Colonic mucosa (tissue), 4 donors: ENCODE measurements around the gene PLEKHA1. TPM values are rescaled to one million over a fixed set of nuclear protein-coding genes. Genes with fewer than 3 reads are reported as not detected.

Experiments
- DNase-seq: peaks from one replicate; pipeline ENCODE4 v3.0.0-alpha.2; 2020
- H3K27ac ChIP-seq: fragments of 200-600 bp; one replicate; pipeline ENCODE4 v1.8.0; 2021
- H3K27me3 ChIP-seq: fragments of 200-600 bp; one replicate; pipeline ENCODE4 v1.8.0; 2021
- H3K36me3 ChIP-seq: fragments of 200-600 bp; one replicate; pipeline ENCODE4 v1.8.0; 2021
- H3K4me1 ChIP-seq: fragments of 200-600 bp; one replicate; pipeline ENCODE4 v1.8.0; 2021; ENCODE audit warnings: mild to moderate bottlenecking
- H3K4me3 ChIP-seq: fragments of 200-600 bp; one replicate; pipeline ENCODE4 v1.8.0; 2021
- H3K9ac ChIP-seq, 2 donors: one replicate each; pipeline ENCODE4 v1.7.0; 2013; ENCODE audit warnings: control low read depth in 2 of 2, low read depth in 2 of 2, low read length in 2 of 2
- H3K9me3 ChIP-seq: fragments of 200-600 bp; one replicate; pipeline ENCODE4 v1.8.0; 2021
- intact Hi-C: fragments of 100-400 bp; cut with DNase I; formaldehyde crosslinking; loops from one replicate; pipeline ENCODE4 v1.14.1; 2022
- total RNA-seq, 2 donors: library from RNA; stranded (reverse); fragmentation: NEBNext Ultra II Directional in 1 of 2; extraction: Animal tissue kit (Norgen Biotek cat#: 25700) in 1 of 2; gene quantifications; one replicate each; pipeline ENCODE4 v1.2.1, GENCODE V29; 2021
- TF ChIP-seq, protein P1 (sequence below): fragments of 200-600 bp; IDR thresholded peaks from one replicate; pipeline ENCODE4 v1.8.0; 2022; ENCODE audit warnings: antibody characterized with exemption, mild to moderate bottlenecking
- donor health status: healthy.
- donor health status: DM: no; HTN: no; CAD: no.
- donor health status: DM: no; HTN: no; CAD: no.

The PLEKHA1 gene
- total RNA-seq, 2 donors from 2014 or later, result 34.8 to 55.6 TPM

DNA sequence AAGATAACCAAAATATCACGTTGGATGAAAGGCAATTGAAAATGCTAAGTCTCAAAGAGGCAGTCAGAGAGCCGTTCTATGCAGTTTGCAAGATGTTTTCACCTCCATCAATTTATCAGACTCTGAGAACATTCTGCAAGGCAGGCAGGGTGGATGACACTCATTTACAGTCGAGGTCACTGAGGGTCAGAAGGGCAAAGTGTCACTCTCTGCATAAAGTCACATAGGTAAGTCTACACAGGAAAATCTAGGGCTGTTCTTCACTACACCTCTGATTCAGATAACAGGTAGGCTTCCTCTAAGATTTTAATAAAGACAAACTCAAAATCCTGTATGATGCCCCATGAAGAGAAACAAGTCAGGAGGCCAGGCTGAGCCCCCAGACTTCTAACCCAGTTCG is 1.4 kb upstream of the PLEKHA1 start:
- H3K4me1 ChIP-seq, result no peaks in the 10 kb centered on the region
- TF ChIP-seq, protein P1, sequence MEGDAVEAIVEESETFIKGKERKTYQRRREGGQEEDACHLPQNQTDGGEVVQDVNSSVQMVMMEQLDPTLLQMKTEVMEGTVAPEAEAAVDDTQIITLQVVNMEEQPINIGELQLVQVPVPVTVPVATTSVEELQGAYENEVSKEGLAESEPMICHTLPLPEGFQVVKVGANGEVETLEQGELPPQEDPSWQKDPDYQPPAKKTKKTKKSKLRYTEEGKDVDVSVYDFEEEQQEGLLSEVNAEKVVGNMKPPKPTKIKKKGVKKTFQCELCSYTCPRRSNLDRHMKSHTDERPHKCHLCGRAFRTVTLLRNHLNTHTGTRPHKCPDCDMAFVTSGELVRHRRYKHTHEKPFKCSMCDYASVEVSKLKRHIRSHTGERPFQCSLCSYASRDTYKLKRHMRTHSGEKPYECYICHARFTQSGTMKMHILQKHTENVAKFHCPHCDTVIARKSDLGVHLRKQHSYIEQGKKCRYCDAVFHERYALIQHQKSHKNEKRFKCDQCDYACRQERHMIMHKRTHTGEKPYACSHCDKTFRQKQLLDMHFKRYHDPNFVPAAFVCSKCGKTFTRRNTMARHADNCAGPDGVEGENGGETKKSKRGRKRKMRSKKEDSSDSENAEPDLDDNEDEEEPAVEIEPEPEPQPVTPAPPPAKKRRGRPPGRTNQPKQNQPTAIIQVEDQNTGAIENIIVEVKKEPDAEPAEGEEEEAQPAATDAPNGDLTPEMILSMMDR, result no peak
- DNase-seq, result no peak
- no peaks in the 10 kb centered on the region for H3K36me3 ChIP-seq
- H3K27me3 ChIP-seq, result no peaks in the 10 kb centered on the region
- H3K9me3 ChIP-seq, result no peaks in the 10 kb centered on the region
- intact Hi-C loops, result no loop called here
- no peak overlapping the region for H3K4me3 ChIP-seq
- H3K27ac ChIP-seq, result no peak overlapping the region
- H3K9ac ChIP-seq, result peak overlapping the region in 1 of 2 donors; percentile 79

DNA sequence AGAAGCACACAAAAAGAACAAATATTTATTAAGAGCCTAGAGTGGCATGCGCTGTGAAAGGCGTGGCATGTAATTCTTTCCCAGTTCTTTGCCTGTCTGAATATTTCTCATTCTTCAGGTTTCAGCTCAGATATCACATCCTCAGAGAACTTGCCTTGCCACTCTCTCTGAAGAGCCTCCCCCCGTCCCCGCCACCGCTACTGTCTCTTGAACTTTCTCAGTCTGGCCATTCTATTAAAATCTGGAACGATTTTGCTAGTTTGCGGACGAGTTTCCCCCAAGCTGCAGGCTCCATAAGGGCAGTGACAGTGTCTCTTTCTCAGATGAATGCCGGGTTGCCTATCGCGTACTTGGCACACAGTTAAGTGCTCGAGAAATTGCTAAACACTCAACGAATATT is 787 bp upstream of the PLEKHA1 start:
- Histone ChIP-seq H3K9ac (peak overlapping the region; percentile 40 to 79), H3K4me1 (no peaks in the 10 kb centered on the region), H3K27ac (peak overlapping the region; percentile 61), H3K27me3 (no peaks in the 10 kb centered on the region), H3K9me3 (no peaks in the 10 kb centered on the region), H3K36me3 (no peaks in the 10 kb centered on the region), H3K4me3 (peak overlapping the region; percentile 37)
- TF ChIP-seq, protein P1, result no peak
- peak; percentile 44 for DNase-seq
- intact Hi-C loops, result no loop called here

DNA sequence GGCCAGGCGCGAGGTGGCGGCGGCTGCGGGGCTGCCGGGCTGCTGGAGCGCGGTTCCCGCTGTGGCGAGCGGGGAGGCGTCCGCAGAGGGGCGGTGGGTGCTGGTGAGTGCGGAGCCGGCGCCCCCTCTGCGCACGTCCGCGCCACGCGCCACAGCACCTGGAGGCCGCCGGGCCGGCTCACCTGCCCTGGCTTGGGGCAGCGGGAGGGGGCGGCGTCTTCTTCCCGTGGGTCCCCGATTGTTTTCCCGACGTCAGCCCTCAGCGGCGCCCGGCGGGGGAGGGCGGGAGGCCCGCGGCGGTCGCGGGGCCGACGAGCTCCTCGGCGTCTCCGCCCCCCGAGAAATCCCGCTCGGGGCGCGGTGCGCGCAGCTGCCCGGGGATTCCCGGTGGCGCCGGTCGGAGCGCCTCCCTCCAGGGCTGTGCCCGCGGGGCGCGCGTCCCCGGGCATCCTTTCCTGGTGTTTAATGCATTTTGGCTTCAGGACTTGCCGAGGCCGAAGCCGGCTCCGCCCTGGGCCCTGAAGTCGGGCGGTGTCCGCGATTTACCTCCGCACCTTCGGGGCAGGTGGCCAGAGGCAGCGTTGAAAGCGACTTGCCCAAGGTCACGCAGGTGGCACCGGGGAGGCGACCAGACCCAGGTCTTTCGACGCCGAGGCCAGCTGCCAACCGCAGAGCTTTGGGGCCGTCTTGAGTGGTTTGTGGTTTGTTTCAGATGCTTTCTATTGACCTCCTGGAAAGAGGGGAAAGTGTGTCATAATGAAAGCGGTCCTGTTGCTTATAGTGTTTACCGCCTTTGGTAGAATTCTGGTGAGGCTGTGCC is 561 bp downstream of the PLEKHA1 start:
- Histone ChIP-seq H3K36me3 (no peaks in the 10 kb centered on the region), H3K27ac (peak overlapping the region; percentile 98), H3K4me3 (peak overlapping the region; percentile 66), H3K4me1 (no peaks in the 10 kb centered on the region), H3K9me3 (no peaks in the 10 kb centered on the region), H3K27me3 (no peaks in the 10 kb centered on the region), H3K9ac (peak overlapping the region; percentile 77 to 90)
- TF ChIP-seq, protein P1, result no peak
- DNase-seq, result peak; percentile 79
- intact Hi-C loops, result no loop called here

DNA sequence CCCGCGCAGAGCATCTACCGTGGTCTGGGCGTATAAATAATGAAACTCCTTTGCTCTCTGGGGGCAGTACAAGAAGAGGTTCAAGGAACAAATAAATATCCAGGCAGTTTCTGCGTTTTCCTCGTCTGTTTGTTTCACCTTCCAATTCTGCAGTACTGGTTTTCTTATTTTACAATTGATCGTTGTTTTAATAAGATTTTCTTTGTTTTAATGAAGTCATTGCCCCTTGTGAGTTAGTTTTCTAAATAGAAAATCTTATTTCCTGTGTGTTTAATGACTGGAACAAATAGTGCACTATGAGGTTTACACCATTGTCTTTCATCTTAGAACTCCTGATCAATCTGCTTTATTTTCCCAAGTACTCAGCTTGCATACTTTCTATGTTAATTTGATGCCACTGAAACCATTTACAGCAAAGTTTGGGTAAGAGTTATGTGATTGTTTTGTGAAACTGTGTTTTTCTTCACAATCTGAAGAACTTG is 1.2 kb downstream of the PLEKHA1 start:
- H3K27ac ChIP-seq, result peak overlapping the region; percentile 98
- H3K4me1 ChIP-seq, result no peaks in the 10 kb centered on the region
- no peaks in the 10 kb centered on the region for H3K9me3 ChIP-seq
- H3K27me3 ChIP-seq, result no peaks in the 10 kb centered on the region
- no peak for DNase-seq
- TF ChIP-seq, protein P1, result no peak
- peak overlapping the region; percentile 77 to 90 for H3K9ac ChIP-seq
- H3K36me3 ChIP-seq, result no peaks in the 10 kb centered on the region
- intact Hi-C loops, result no loop called here
- H3K4me3 ChIP-seq, result peak overlapping the region; percentile 66

DNA sequence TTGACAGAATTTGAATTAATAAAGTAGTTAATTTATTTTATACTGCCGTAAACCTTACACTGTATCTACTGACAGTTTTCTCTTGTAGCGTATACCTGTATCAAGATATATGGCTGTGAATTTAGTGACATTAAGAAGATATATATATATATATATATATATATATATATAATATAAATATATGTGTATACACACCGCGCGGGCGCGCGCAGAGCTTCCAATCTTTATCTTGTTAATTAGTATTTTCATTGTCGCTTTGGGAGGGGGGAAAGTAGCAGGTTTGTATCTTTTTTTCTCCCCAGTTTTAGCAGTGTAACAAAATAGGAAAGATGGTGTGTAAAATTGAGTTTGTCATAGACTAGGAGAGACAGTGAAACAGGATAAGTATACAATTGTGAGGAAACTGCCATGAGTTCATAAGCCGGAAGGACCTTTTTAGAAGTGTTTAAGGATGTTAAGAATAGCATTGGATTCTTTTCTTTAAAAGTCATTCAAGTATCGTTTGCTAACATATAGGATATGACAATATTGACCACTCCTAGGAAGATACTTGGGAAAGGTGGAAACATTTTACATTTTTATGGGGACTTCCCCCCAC is 2.0 kb downstream of the PLEKHA1 start:
- TF ChIP-seq, protein P1, result no peak
- Histone ChIP-seq H3K9ac (no peak overlapping the region), H3K4me3 (no peak overlapping the region), H3K27me3 (no peaks in the 10 kb centered on the region), H3K27ac (no peak overlapping the region), H3K9me3 (no peaks in the 10 kb centered on the region), H3K36me3 (no peaks in the 10 kb centered on the region), H3K4me1 (no peaks in the 10 kb centered on the region)
- intact Hi-C loops, result no loop called here
- DNase-seq, result no peak
